Astrocyte (in vitro differentiated cells and primary cell): ENCODE results near the gene CYBA. TPM values are rescaled to one million over a fixed set of nuclear protein-coding genes. Genes with fewer than 3 reads are reported as not detected.
"Not testable (repeated sequence)": the region's sequence is repeated elsewhere in the genome, so short reads cannot be mapped to it uniquely, and the experiment has no call there.

ENCODE experiments used
- DNase-seq: peaks from one replicate; pipeline ENCODE4 v3.0.0-alpha.2; 2010; ENCODE audit warnings: low read depth
- FAIRE-seq: peaks from 2 replicates; lab custom pipeline; 2011; peaks lifted over from hg19 to GRCh38; lab: Jason Lieb, UNC
- H2AFZ ChIP-seq: 2 replicates; pipeline ENCODE4 v1.6.0; 2012; ENCODE audit warnings: low read depth, low read length, inconsistent platforms
- H3K27ac ChIP-seq: 2 replicates; pipeline ENCODE4 v1.5.1; 2011; ENCODE audit warnings: low read depth, low read length, inconsistent platforms
- H3K27me3 ChIP-seq: 2 replicates; pipeline ENCODE4 v1.6.0; 2011; ENCODE audit warnings: low read length, inconsistent platforms; ENCODE audit not compliant: insufficient read depth
- H3K36me3 ChIP-seq: 2 replicates; pipeline ENCODE4 v1.5.1; 2011; ENCODE audit warnings: low read length, inconsistent platforms; ENCODE audit not compliant: insufficient read depth
- H3K4me1 ChIP-seq: 2 replicates; pipeline ENCODE4 v1.5.1; 2011; ENCODE audit warnings: low read length, inconsistent platforms; ENCODE audit not compliant: insufficient read depth
- H3K4me2 ChIP-seq: 2 replicates; pipeline ENCODE4 v1.6.0; 2012; ENCODE audit warnings: low read length, inconsistent platforms
- H3K4me3 ChIP-seq: 2 replicates; pipeline ENCODE4 v1.5.1; 2011; ENCODE audit warnings: low read depth, mild to moderate bottlenecking, low read length, inconsistent platforms; ENCODE audit not compliant: insufficient read depth
- H3K79me2 ChIP-seq: 2 replicates; pipeline ENCODE4 v1.6.0; 2012; ENCODE audit warnings: mild to moderate bottlenecking, low read length, inconsistent platforms; ENCODE audit not compliant: insufficient read depth
- H3K9ac ChIP-seq: 2 replicates; pipeline ENCODE4 v1.6.0; 2012; ENCODE audit warnings: mild to moderate bottlenecking, low read length, inconsistent platforms
- H3K9me3 ChIP-seq: 2 replicates; pipeline ENCODE4 v1.5.1; 2012; ENCODE audit warnings: low read depth, mild to moderate bottlenecking, low read length, inconsistent platforms; ENCODE audit not compliant: insufficient read depth
- H4K20me1 ChIP-seq: 2 replicates; pipeline ENCODE4 v1.6.0; 2012; ENCODE audit warnings: low read length, inconsistent platforms; ENCODE audit not compliant: insufficient read depth
- H3K27ac Mint-ChIP-seq: one replicate; pipeline ENCODE4 v1.8.0; 2021; ENCODE audit warnings: mild to moderate bottlenecking, mixed read lengths; ENCODE audit not compliant: unreplicated experiment
- H3K27me3 Mint-ChIP-seq: one replicate; pipeline ENCODE4 v1.8.0; 2021; ENCODE audit warnings: low read depth, mixed read lengths; ENCODE audit not compliant: unreplicated experiment
- H3K36me3 Mint-ChIP-seq: one replicate; pipeline ENCODE4 v1.8.0; 2021; ENCODE audit warnings: low read depth, mixed read lengths; ENCODE audit not compliant: unreplicated experiment
- H3K4me1 Mint-ChIP-seq: one replicate; pipeline ENCODE4 v1.8.0; 2021; ENCODE audit warnings: low read depth, mixed read lengths; ENCODE audit not compliant: unreplicated experiment
- H3K4me3 Mint-ChIP-seq: one replicate; pipeline ENCODE4 v1.8.0; 2021; ENCODE audit warnings: mild to moderate bottlenecking, moderate library complexity, mixed read lengths; ENCODE audit not compliant: unreplicated experiment
- H3K9me3 Mint-ChIP-seq: one replicate; pipeline ENCODE4 v1.8.0; 2021; ENCODE audit warnings: mild to moderate bottlenecking, mixed read lengths; ENCODE audit not compliant: unreplicated experiment
- EZH2 ChIP-seq: IDR thresholded peaks from 2 replicates; pipeline ENCODE4 v1.6.1; 2012; ENCODE audit warnings: mild to moderate bottlenecking, low read length, inconsistent platforms; ENCODE audit not compliant: insufficient read depth
- total RNA-seq: library from RNA; stranded (reverse); gene quantifications from 2 replicates; pipeline ENCODE4 v1.2.1, GENCODE V29; 2021
- TF ChIP-seq, protein P1 (sequence below): IDR thresholded peaks from 2 replicates; pipeline ENCODE4 v1.5.1; 2011; ENCODE audit warnings: low read depth, mild to moderate bottlenecking, inconsistent platforms, low read length, moderate library complexity; ENCODE audit not compliant: insufficient read depth

The CYBA gene
- total RNA-seq, 1 donor from 2014 or later, result 236 TPM

DNA sequence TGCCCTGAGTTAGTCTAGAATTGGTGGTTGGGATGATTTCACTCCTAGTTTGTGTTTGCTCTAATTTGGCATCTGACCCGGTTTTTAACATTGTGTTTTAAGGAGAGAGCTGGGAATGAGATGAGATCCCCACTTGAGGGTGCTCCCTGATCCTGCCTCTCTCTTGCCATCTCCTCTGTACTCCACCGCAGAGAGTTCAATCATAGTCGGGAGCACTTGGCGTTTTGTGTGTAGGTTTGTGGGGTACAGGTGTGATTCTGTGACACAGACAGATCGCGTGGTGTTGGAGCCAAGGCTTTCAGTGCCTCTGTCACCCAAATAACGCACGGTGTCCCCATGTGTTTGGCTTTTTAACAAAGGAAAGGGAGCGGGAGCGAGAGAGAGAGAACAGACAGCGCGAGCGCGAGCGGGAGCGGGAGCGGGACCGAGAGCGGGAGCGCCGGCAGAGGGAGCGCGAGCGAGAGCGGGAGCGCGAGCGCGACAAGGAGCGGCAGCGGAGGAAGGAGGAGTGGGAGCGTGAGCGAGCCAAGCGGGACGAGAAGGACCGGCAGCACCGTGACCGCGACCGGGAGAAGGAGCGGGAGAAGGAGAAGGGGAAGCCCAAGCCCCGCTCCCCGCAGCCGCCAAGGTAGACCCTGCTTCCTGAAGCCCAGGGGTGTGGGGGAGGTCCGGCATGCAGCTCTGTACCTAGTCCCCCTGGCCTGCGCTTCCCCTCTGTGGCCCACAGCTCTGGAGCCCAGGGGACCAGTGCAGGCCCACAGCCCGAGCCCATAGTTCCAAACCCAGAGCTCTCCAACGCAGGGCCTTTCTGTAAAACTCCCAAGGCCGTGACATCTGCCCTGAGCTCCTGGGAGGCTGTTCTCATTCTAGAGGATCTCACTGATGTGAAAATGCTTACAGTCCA, 39.7 kb downstream of the CYBA start:
- no peak overlapping the region for H2AFZ ChIP-seq
- no peak overlapping the region for H3K27ac Mint-ChIP-seq
- peaks cover 17% of the 10 kb centered on the region for H3K79me2 ChIP-seq
- no peaks in the 10 kb centered on the region for H3K9me3 Mint-ChIP-seq
- no peak overlapping the region for H3K4me2 ChIP-seq
- H3K27me3 ChIP-seq, result no peaks in the 10 kb centered on the region
- H3K4me3 ChIP-seq, result no peak overlapping the region
- H3K27ac ChIP-seq, result no peak overlapping the region
- peaks cover 21% of the 10 kb centered on the region for H3K36me3 Mint-ChIP-seq
- peaks cover 70% of the 10 kb centered on the region for H4K20me1 ChIP-seq
- H3K9ac ChIP-seq, result no peak overlapping the region
- peaks cover 3% of the 10 kb centered on the region for H3K27me3 Mint-ChIP-seq
- peaks cover 6% of the 10 kb centered on the region for H3K36me3 ChIP-seq
- FAIRE-seq (no peak), DNase-seq (no peak)
- no peak for TF ChIP-seq EZH2
- TF ChIP-seq, protein P1, sequence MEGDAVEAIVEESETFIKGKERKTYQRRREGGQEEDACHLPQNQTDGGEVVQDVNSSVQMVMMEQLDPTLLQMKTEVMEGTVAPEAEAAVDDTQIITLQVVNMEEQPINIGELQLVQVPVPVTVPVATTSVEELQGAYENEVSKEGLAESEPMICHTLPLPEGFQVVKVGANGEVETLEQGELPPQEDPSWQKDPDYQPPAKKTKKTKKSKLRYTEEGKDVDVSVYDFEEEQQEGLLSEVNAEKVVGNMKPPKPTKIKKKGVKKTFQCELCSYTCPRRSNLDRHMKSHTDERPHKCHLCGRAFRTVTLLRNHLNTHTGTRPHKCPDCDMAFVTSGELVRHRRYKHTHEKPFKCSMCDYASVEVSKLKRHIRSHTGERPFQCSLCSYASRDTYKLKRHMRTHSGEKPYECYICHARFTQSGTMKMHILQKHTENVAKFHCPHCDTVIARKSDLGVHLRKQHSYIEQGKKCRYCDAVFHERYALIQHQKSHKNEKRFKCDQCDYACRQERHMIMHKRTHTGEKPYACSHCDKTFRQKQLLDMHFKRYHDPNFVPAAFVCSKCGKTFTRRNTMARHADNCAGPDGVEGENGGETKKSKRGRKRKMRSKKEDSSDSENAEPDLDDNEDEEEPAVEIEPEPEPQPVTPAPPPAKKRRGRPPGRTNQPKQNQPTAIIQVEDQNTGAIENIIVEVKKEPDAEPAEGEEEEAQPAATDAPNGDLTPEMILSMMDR, result no peak
- H3K4me3 Mint-ChIP-seq, result no peak overlapping the region
- no peaks in the 10 kb centered on the region for H3K4me1 Mint-ChIP-seq
- no peaks in the 10 kb centered on the region for H3K4me1 ChIP-seq
- H3K9me3 ChIP-seq, result no peaks in the 10 kb centered on the region

DNA sequence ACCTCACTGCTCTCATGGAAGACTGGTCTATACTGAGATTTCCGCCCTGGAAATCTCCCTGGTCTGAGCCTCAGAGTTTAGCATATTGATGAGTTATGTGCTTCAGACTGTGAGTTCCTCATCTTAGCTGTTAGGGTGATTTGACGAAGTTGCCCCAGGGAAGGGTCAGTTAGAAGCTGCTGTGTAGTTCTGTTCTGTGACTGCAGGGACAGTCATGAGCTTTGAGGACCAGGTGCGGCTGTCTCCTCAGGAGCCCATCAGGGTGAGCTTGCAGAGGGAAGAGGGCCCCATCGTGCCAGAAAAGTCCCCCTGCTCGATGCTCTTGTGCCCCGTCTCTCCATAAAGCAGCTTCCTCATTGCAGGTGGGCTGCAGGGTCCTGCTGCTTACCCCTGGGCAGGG, 40.8 kb downstream of the CYBA start:
- Histone ChIP-seq H2AFZ (no peak overlapping the region), H3K27ac (no peak overlapping the region), H4K20me1 (peaks cover 67% of the 10 kb centered on the region), H3K4me3 (no peak overlapping the region), H3K27me3 (no peaks in the 10 kb centered on the region), H3K36me3 (peaks cover 11% of the 10 kb centered on the region), H3K4me1 (no peaks in the 10 kb centered on the region), H3K9me3 (no peaks in the 10 kb centered on the region), H3K79me2 (peaks cover 7% of the 10 kb centered on the region), H3K9ac (no peak overlapping the region), H3K4me2 (no peak overlapping the region)
- Mint-ChIP-seq H3K4me1 (no peaks in the 10 kb centered on the region), H3K27ac (no peak overlapping the region), H3K4me3 (no peak overlapping the region), H3K36me3 (peaks cover 20% of the 10 kb centered on the region), H3K27me3 (peaks cover 3% of the 10 kb centered on the region), H3K9me3 (no peaks in the 10 kb centered on the region)
- FAIRE-seq (no peak), DNase-seq (no peak)
- TF ChIP-seq, protein P1, result peak; percentile 4
- no peak for TF ChIP-seq EZH2

DNA sequence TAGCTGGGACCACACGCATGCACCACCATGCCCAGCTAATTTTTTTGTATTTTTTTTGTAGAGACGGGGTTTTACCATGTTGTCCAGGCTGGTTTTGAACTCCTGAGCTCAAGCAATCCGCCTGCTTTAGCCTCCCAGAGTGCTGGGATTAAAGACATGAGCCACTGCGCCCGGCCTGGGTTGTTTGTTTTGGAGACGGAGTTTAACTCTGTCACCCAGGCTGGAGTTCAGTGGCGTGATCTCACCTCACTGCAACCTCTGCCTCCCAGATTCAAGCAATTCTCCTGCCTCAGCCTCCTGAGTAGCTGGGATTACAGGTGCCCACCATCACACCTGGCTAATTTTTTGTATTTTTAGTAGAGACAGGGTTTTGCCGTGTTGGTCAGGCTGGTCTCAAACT, 41.4 kb downstream of the CYBA start:
- not testable (repeated sequence) for H2AFZ ChIP-seq, H3K27ac ChIP-seq, H3K27me3 Mint-ChIP-seq, H3K27me3 ChIP-seq, H3K4me1 ChIP-seq, FAIRE-seq, DNase-seq, H3K4me1 Mint-ChIP-seq, H3K9me3 Mint-ChIP-seq, H3K9me3 ChIP-seq, H3K4me3 ChIP-seq, H3K79me2 ChIP-seq, H3K4me3 Mint-ChIP-seq, H3K4me2 ChIP-seq, H3K9ac ChIP-seq, H3K27ac Mint-ChIP-seq
- H3K36me3 Mint-ChIP-seq, result peaks cover 18% of the 10 kb centered on the region
- Histone ChIP-seq H3K36me3 (peaks cover 11% of the 10 kb centered on the region), H4K20me1 (peaks cover 66% of the 10 kb centered on the region)
